Activated CD8-positive, alpha-beta memory T cell treated with anti-CD3 and anti-CD28 coated beads, Interleukin-2, amount 50 U/mL, for 24 hours (primary cell): Measurements from ENCODE around the gene LGR5.

ENCODE experiments used
- DNase-seq: peaks from one replicate; pipeline ENCODE4 v3.0.0-alpha.2; 2020; ENCODE audit errors: extremely low read depth

Gene LGR5

DNA sequence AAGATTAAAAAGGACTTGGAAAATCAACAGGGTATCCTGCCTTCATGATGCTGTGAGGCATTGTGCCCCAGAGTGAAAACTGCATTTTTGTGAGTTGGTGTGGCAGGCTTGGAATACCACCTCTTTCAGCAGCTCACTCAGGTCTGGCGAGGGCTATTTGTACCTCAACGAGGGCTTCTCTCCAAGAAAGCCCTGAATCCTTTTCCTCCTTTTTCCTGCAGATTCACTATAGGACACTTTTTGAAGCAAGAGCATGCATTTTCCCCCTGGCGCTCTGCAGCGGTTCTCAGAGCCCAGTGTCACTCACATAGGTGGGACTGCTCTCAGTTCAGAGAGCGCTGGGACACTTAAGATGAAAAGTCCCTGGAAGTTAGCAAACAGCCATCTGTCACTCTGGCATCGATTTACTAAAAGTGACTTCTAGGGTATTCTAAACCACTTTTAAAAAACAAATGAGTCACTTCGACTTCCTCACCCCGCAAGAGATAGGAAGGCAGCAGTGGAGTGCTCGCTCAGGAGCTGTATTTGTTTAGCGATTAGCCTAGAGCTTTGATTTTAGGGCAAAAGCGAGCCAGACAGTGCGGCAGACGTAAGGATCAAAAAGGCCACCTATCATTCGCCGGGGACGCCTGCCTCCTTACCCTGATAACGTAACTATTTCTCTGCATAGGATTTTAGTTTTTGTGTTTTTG, 782 bp upstream of the LGR5 start:
- DNase-seq, result no peak

- DNase-seq, result no peak
Observed at GRCh38 chr12:71439362-71439612, 311 bp upstream of the LGR5 start.

GRCh38 chr12:71440345-71440762, 756 bp downstream of the LGR5 start:
- DNase-seq, result no peak

DNA sequence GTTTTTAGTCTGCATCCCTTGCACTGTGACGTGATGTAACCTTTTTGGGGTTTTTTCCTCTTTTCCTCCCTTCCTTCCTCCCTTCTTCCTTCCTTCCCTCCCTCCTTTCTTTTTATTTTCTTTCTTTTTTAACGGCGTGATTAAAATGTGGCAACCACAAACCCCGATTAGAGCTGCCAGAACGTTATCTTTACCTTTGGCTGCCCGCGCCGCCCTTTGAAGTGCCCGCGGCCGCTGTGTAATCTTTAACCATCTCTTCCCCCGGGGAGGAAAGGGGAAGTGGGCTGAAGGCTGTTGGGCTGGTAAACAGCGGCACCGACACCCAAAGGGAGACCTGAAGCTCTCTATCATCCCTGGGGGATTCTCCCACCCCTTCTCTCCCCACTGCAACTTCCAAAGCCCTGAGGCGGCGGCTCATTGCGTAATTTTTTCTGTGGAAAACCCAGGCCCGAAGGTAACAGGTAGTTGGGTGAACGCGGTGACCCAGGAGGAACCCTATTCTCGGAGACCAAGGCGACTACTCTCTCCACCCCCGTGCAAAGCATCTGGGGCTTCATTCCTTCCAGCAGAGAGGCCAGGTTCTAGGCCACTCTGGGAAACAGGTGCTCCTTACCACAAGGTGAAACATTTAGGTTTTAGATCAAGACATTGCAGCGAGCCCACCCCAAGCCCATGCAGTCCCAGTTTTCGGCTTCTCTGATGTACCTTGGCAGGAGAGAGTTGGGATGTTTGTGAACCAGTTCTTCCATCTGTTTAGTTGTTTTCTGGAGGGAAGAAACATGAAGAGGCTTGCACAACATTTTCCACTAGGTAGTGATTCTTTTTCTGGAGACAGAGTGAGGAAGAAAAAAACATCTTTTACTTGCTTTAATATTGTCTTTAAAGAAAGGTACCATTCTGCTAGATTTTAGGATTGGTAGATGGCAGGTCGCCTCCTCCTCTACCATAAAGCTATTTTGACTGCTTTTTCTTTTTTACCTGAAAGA, 1.5 kb downstream of the LGR5 start:
- no peak for DNase-seq

DNA sequence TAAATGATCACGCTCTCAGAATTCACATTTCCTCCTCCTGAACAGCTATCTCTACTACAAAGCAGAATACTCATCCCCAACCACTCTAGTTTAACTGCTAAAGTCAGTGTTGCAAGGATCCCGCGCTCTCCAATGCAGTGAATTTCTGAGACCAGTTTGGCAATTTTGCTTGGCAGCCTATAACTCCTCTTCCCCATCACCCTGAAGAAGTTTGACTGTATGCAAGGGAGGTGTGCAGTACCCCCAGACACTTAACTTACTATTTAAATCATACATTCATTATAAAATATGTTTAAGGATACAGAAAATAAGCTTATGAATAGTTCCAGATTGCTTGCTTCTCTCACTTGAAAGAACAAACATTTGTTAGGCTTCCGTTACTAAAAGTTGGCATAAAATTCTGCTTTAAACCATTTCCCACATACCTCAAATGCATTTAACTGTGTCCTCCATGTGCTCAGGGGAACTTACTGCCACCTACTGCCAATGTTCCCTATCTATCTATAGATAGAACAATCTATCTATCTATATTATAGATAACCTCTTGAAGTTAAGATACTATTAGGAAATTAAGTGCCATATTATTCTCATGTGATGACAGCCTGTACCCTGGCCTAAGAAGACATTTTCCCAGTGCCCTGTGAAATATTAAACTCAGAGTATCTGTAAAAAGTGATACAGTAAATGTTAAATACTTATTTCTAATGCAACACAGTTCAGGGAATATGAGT, 2.4 kb downstream of the LGR5 start:
- no peak for DNase-seq

- DNase-seq, result no peak
Observed at GRCh38 chr12:71442567-71442931, 3.0 kb downstream of the LGR5 start.

DNA sequence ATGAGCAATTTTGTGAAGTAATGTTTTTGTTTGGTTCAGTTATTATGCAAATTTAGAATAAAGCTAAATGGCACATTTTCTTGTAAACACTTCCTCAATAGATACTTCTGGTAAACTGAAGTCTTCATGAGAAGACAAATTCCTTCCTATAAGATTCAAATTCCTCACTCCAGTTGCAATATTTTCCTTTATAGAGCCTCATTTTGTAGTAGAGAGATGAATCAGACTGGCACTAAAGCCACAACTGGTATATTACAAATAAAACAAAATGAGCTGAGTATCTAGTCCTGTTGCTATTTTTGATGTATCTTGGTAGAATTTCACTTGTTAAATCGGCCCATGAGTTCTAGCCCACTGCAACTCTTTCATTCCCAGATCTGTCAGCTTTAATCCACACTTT, 5.5 kb downstream of the LGR5 start:
- no peak for DNase-seq

- no peak for DNase-seq
Observed at GRCh38 chr12:71447691-71448132, 8.1 kb downstream of the LGR5 start.

DNA sequence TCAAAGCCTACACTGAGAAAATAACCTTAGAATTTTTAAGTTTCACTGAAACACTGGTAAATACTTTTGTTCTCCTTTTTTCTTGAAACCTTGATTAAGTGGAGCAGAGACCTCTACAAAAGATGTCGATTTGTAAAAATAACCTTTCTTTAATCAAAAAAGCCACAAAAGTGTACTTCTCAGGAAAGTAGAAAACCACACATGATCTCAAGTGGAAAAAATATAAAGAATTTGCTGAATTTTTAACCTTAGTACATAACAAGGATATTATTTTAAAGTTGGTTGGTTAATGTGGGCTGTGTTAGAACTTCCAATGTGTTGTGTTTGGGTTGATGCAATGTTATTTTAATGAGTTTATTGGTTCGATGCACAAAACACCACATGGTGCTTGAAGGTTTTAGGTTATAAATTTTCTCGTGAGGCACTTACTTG, 8.6 kb downstream of the LGR5 start:
- no peak for DNase-seq

DNA sequence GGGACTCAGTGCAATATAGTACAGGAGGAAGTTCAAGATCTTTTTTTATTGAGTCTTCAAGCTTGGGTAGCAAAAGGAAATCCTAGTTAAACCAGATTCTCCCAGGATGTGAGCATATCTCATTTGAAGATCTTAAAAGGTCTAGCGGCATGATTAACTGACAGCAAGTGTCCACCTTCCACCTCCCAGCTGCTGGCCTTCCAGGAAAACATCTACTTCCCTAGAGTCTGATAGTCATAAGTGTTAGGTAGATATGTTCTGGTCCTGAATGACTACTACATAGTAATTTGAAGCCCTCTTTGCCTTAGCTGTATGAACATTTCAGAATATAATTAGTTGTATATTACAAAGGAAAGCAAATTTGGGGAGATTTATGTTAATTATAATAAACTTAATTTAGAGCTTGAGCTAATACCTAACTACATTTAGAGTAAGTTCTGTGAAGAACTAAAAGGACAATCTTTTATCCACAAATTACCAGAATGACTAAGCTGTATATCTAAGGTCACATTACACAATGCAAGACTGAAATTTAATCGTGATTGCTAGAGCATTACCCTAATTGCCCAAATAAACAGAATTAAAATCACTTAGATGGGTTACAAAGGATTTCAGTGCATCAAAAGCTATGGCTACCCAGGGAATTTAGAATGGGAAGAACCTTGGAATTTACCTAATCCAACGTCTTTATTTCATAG, 9.9 kb downstream of the LGR5 start:
- DNase-seq, result no peak

DNA sequence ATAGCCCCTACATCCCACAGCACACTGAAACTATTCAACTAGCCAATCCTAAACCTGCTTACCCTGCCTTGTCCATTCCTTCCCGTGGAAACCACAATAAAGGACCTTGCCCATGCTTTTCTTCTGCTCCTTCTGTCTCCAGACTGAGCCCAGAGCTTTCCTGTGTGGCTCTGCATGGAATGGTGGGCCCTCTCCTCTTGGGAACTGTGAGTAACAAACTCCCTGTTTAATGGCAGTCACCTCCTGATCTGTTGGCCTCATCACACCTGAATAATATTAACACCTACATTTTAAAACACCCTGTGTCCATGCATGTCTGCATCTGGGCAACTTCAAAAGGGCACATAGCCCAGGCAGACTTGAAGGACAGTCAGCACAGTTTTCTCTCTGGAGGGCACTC, 12.4 kb downstream of the LGR5 start:
- no peak for DNase-seq

DNA sequence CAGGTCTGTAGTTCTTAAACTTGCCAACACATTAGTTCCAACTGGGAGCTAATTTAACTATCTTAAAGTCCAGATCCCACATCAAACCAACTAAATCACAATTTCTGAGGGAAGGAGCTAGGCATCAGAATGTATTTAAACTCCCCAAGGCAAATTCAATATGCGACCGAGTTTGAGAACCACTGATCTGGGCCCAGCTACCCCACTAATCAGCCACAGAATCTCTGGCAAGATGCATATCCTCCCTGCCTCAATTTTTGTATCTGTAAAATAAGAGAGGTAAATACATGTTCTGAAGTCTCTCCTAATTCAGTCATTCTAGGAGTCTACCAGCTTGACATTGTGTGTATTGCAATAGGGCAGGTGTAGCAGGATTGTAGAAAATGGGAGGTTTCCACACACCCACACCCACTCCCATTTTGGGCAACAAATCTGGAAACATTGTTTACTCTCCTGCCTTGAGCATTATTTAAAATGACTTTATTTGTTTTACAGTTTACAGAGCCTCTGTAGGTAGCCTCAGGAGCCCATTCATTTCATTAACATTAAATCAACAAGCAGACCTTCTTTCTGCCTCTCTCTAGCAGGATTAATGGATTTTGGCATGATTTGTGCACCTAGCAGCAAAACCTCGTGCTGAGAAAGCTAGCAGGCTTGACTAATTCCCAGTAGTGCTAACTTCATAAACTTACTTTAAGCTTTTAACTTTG, 15.6 kb downstream of the LGR5 start:
- no peak for DNase-seq

- no peak for DNase-seq
Observed at GRCh38 chr12:71456316-71456715, 16.7 kb downstream of the LGR5 start.

DNA sequence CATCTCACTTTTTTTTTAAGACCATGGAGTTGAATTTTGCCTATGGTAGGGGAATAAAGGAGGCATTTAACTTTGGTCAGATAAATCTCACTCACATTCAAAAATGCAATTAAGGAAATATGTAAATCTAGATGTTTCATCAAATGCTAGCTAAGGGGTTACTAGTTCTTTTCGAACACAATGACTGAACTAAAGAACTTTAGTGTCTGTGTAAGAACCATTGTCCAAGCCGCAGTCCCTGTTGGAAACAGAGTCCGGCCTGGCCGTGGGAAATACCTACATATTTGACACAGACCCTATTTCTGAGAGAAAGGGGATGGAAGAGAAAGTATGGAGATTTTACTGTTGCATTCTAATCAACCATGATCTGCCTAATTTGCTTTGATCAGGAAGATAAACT, 17.4 kb downstream of the LGR5 start:
- no peak for DNase-seq

- DNase-seq, result no peak
Observed at GRCh38 chr12:71460318-71460717, 20.7 kb downstream of the LGR5 start.

DNA sequence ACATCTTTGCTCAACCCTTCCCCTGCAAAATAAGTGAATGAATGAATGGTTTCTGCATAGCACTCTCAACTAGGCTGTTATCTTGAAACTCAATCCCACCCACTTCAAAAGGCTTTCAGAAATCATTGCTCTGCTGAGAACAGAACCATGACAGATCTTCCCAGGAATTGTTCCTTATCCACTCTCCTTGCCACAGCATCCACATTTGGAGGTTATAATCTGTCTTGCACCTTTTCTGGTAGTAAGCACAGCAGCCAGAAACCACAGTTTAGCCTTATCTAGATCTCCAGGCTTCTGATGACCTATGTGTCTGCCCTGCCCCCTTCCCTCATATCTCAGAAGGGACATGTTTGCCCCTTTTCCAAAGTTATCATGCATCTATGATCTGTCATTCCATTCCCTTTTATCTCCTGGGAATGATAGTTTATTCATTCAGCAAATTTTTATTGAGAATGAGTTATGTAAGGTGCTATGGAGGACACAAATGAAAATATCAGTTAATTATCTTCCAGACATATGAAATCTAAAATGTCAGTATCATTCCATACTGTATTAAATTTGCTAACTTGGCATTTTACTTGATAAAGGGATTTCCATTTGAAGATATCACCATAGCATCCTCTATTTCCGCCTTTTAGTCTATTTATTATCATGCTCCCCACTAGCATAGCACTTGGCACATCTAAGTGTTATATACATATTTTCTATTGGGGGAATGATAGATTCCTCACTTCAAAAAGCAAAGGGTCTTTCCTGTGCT, 21.4 kb downstream of the LGR5 start:
- DNase-seq, result no peak

DNA sequence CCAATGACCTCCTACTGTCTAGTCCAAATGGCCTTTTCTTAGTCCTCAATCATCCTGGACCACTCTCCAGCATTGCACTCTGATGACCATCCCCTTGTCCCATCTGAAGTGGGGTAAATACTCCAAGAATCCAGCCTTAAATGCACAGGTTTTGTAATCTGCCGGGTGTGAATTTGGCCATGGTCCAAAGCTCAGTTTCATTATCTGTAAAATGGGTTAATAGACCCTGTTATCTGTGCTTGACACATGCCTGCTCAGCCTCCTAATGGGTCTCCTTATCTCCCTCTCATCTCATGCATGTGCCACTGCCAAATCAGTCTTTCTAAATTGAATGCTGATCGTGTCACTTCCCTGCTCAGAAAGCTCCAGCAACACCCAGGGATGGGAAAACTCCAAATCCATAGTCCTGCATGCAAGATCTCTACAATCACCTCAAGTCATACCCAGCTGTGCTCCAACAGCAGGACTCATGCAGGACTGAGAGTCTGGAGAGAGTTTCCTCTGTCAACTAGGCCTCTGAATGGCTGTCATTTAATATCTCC, 22.3 kb downstream of the LGR5 start:
- no peak for DNase-seq

GRCh38 chr12:71465796-71466195, 26.2 kb downstream of the LGR5 start:
- DNase-seq, result no peak

- no peak for DNase-seq
Observed at GRCh38 chr12:71469258-71469750, 29.7 kb downstream of the LGR5 start.

- DNase-seq, result no peak
Observed at GRCh38 chr12:71472441-71472911, 32.9 kb downstream of the LGR5 start.
